ENCODE measurements around the gene GLB1L3.
"Not testable (repeated sequence)": the region's sequence is repeated elsewhere in the genome, so short reads cannot be mapped to it uniquely, and the experiment has no call there.

The GLB1L3 gene

GRCh38 chr11:134250246-134250645, 25.9 kb upstream of the GLB1L3 start:
- no peak for DNase-seq (ENCODE audit: low read depth in 2 of 3, low spot score in 1 of 3)

DNA sequence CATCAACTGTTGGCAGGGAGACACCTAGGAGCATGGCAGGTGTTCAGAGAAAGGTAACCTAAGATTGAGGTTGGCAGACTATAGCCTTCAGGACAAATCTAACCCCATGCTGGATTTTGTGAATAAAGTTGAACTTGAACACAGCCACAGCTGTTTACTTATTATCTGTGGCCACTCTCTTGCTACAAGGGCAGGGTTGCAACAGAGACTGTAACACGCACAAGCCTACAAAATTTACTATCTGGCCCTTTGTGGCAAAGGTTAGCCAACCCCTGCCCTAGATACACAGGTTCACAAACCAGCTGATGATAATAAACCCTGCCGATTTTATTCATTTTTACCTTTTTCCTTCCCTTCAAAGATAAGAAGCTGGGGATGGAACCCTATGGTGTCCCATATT, 25.5 kb upstream of the GLB1L3 start:
- no peak for DNase-seq (ENCODE audit: low read depth in 2 of 3, low spot score in 1 of 3)

GRCh38 chr11:134252346-134253187, 23.6 kb upstream of the GLB1L3 start:
- DNase-seq (ENCODE audit: low read depth in 2 of 3, low spot score in 1 of 3), result no peak

DNA sequence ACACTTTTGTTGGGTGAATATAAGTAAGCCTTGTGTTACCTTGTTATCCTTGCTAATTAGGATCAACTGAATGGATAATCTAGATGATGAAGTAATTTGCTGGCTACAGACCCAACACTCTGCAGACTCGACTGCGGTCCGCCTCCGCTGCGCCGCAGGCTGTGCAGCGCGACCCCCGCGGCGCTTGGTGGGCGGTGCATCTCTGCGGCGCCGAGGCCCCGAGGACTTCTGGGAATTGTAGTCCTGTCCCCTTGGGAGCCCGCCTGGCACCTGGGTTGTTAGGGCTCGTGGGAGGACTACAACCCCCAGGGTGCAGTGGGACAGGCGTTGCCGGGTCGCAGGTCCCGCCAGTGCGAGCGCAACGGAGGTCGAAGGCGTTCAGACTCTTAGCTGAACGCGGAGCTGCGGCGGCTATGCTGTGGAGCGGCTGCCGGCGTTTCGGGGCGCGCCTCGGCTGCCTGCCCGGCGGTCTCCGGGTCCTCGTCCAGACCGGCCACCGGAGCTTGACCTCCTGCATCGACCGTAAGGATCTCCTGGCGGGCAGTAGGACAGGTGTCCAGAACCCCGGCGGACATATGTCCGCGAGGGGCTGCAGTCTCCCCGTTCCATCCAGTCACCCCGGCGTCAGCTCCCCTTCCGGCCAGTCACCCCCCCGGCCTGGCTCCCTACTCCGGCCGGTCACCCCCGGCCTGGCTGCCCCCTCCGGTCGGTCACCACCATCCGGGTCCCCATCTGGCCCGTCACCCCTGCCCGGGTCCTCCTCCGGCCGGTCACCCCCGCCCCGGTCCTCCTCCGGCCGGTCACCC, 22.8 kb upstream of the GLB1L3 start, which contains the start of the genes ACAD8 and THYN1:
TSS of gene ACAD8 (plus strand) at position 381 of the 806 bp plus-strand sequence. CDS start at position 414, 33 bp downstream.
TSS of gene THYN1 (minus strand) at position 165 of the 806 bp plus-strand sequence. CDS start 470 bp downstream, outside the sequence.
- DNase-seq (ENCODE audit: low read depth in 2 of 3, low spot score in 1 of 3), result peak; percentile 88 to 94 (median 92)

GRCh38 chr11:134254433-134255183, 21.6 kb upstream of the GLB1L3 start:
- DNase-seq (ENCODE audit: low read depth in 2 of 3, low spot score in 1 of 3), result no peak

DNA sequence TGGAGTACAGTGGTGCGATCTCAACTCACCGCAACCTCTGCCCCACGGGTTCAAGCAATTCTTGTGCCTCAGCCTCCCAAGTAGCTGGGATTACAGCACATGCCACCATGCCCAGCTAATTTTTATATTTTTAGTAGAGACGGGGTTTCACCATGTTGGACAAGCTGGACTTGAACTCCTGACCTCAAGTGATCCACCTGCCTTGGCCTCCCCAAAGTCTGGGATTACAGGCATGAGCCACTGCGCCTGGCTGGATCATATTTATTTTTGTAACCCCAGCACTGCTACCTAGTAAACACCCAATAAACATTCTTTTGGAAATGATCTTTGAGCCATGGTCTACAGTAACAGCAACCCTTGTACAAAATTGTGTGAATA, 21.0 kb upstream of the GLB1L3 start:
- not testable (repeated sequence) for DNase-seq (ENCODE audit: low read depth in 2 of 3, low spot score in 1 of 3)

DNA sequence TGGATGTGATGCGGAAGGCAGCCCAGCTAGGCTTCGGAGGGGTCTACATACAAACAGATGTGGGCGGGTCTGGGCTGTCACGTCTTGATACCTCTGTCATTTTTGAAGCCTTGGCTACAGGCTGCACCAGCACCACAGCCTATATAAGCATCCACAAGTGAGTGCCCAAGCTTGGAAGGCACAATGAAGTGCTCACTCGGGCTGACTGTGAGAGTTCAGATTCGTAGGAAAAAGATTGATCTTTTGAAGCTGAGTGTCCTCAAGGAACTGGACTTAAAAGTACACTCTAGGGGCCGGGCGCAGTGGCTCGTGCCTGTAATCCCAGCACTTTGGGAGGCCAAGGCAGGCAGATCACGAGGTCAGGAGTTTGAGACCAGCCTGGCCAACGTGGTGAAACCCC, 19.1 kb upstream of the GLB1L3 start:
- no peak for DNase-seq (ENCODE audit: low read depth in 2 of 3, low spot score in 1 of 3)

GRCh38 chr11:134258577-134258976, 17.6 kb upstream of the GLB1L3 start:
- no peak for DNase-seq (ENCODE audit: low read depth in 2 of 3, low spot score in 1 of 3)

GRCh38 chr11:134260503-134260902, 15.7 kb upstream of the GLB1L3 start:
- DNase-seq (ENCODE audit: low read depth in 2 of 3, low spot score in 1 of 3), result no peak

DNA sequence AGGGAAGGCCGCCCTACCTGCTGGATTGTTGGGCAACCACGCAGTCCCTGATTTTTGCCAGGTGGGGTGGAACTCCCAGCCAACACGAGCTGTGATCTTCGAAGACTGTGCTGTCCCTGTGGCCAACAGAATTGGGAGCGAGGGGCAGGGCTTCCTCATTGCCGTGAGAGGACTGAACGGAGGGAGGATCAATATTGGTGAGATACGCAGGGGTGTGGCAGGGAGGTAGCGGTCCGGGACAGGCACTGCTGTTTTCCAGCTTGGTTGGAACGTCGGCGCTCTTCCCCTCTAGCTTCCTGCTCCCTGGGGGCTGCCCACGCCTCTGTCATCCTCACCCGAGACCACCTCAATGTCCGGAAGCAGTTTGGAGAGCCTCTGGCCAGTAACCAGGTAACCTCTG, 15.2 kb upstream of the GLB1L3 start:
- no peak for DNase-seq (ENCODE audit: low read depth in 2 of 3, low spot score in 1 of 3)

DNA sequence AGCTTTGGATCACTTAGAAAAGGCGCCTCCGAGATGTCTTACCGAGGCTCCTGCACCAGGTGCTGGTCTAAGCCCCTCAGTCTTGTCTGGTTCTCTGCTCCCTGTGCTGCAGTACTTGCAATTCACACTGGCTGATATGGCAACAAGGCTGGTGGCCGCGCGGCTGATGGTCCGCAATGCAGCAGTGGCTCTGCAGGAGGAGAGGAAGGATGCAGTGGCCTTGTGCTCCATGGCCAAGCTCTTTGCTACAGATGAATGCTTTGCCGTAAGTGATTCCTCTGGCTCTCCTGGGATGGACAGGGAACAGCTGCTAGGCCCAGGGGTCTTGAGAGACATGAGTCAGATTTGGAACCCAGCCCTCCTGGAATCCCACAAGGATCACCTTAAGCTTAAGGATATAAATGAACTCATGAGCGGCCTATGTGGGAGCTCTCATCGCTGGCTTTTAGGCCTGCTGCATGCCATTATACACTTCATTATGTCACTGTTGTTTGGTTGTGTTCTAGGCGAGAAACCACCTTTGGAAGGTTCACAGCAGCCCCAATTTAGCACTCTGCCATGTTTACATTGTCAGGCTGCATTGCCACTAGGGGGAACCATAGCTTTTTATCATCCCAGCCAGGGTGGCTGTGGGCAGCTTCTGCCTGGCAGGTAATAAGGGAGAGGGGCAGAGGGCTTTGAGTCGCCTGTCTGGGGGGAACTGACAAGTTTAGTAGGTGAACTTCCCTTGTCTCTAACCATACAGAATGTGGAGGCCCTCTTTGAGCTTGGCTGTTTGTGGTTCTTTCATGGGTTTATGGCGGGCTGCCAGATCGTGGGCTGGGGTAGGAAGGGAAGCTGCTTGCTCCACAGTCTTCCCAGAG, 14.3 kb upstream of the GLB1L3 start:
- peak in 1 of 3 donors; percentile 27 for DNase-seq (ENCODE audit: low read depth in 2 of 3, low spot score in 1 of 3)

DNA sequence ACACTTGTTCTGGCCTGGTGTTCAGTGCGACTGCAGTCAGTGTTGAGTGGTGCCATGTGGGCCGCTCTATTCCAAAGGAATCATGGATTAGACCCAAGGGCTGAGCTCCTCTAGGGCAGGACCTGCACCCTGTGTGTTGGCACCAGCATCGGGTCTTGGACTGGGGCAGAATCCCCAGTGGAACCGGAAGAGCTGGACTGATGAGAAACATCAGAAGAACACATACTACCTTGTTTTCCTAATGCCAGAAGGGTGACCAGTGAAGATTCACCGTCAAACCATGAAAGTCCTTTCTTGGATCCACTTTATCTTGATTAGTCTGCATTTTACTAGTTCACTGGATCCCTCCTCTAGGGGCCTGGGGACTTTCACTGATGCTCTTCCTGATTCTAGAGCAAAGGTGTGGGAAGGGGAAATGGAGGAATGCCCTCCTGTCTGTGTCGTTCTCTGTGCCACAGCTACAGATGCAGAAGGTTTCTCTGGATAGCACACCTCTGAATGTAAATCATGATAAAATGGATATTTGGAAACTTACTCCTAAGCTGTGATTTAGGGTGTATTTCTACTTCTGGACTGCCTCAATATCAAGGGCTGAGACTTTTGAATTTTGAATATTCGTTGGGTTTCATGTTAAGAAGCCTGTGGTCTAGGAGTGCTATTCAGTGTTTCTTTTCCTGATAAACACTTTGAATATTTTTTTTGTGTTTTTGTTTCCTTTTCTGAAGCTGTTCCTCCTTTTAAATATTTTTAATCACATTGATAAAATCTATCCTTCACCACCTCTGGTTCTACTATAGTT, 11.0 kb upstream of the GLB1L3 start:
- DNase-seq (ENCODE audit: low read depth in 2 of 3, low spot score in 1 of 3), result no peak

GRCh38 chr11:134266440-134266839, 9.7 kb upstream of the GLB1L3 start:
- DNase-seq (ENCODE audit: low read depth in 2 of 3, low spot score in 1 of 3), result no peak

GRCh38 chr11:134266841-134267251, 9.3 kb upstream of the GLB1L3 start:
- DNase-seq (ENCODE audit: low read depth in 2 of 3, low spot score in 1 of 3), result no peak

GRCh38 chr11:134267461-134267860, 8.7 kb upstream of the GLB1L3 start:
- DNase-seq (ENCODE audit: low read depth in 2 of 3, low spot score in 1 of 3), result no peak

- DNase-seq (ENCODE audit: low read depth in 2 of 3, low spot score in 1 of 3), result no peak
These were observed 8.2 kb upstream of the GLB1L3 start for GRCh38 chr11:134267966-134268365.

DNA sequence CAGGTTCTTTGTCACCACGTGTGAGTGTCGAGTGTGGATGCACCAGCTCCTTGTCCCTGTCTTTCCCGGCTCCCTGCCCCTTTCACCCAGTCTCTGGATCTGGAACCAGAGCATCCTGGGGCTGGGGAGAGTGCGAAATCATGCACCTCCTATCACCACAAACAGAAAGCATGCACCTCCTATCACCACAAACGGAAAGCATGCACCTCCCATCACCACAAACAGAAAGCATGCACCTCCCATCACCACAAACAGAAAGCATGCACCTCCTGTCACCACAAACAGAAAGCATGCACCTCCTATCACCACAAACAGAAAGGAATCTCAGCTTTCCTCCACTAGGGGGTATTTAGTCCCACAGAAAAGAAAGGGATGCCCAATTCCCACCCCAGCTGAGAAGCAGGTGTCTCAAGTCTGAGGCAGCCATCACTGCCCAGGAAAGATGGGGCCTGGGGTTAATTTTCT, 5.9 kb upstream of the GLB1L3 start:
- DNase-seq (ENCODE audit: low read depth in 2 of 3, low spot score in 1 of 3), result no peak

GRCh38 chr11:134271978-134272377, 4.2 kb upstream of the GLB1L3 start:
- no peak for DNase-seq (ENCODE audit: low read depth in 2 of 3, low spot score in 1 of 3)
